GM18951 (cell line): Measurements from ENCODE around the gene MAPT.

Experiments
- POLR2A ChIP-seq: IDR thresholded peaks from 4 replicates; pipeline ENCODE4 v1.6.1; 2011; ENCODE audit warnings: mild to moderate bottlenecking; ENCODE audit not compliant: insufficient read length, insufficient read depth; ENCODE audit errors: extremely low read depth
- in situ Hi-C: fragments of 300-500 bp; cut with MboI; formaldehyde crosslinking; loops from one replicate; pipeline ENCODE4 v1.12.0; 2022; ENCODE audit warnings: low sequenced_read_pairs, mixed read lengths, inconsistent platforms; ENCODE audit not compliant: unreplicated experiment

MAPT gene

GRCh38 chr17:45962221-45962972 is 68.0 kb downstream of the MAPT start:
- no peak for TF ChIP-seq POLR2A
- in situ Hi-C loops = no loop called here

GRCh38 chr17:45963283-45963682 is 68.9 kb downstream of the MAPT start:
- TF ChIP-seq POLR2A = no peak

GRCh38 chr17:45963889-45964288 is 69.5 kb downstream of the MAPT start:
- in situ Hi-C loops = no loop called here
- TF ChIP-seq POLR2A = no peak

More at GRCh38 chr17:45963283-45963682, 68.9 kb downstream of the MAPT start:
- in situ Hi-C loops = no loop called here

- no peak for TF ChIP-seq POLR2A
- in situ Hi-C loops = no loop called here
These were observed 70.3 kb downstream of the MAPT start for GRCh38 chr17:45964634-45965033.

DNA sequence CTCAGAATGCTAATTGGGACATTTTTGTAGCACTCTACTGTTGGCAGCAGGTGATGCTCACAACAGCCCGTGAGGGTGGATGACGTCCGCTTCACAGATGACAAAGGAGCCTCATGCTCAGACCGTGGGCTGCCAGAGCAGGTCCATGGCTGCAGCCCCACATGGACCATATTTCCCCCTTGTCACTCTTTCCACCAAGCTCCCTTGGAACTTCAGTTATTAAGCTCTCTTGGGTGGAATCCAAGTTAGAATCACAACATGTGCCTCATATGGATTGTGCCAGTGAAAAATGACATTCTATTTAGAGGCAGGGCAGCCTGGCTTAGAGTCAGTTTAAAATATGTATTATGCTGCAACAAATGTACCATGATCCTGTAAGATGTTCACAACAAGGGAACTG is 71.5 kb downstream of the MAPT start:
- no peak for TF ChIP-seq POLR2A
- in situ Hi-C loops = no loop called here

- in situ Hi-C loops = no loop called here
- TF ChIP-seq POLR2A = no peak
These were observed 72.4 kb downstream of the MAPT start for GRCh38 chr17:45966606-45967280.

GRCh38 chr17:45967378-45967777 is 73.0 kb downstream of the MAPT start:
- TF ChIP-seq POLR2A = no peak
- in situ Hi-C loops = no loop called here

DNA sequence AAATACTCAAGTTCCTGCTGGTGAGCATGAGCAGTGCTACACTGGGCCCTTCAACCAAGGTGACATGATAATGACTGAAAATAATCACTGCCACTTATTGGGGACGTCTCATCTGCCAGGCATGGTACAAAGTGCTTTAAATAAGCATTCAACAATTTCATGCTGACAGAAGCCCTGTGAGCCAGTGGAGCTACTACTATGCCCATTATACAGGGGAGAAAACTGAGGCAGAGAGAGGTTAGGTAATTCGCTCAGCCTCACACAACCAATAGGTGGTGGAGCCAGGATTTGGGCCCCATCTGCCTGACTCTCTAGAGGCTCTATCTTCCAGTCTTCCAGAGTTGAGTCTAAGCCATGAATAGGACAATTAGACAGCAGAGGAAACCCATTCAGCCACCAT is 74.4 kb downstream of the MAPT start:
- TF ChIP-seq POLR2A = no peak

GRCh38 chr17:45969726-45970125 is 75.4 kb downstream of the MAPT start:
- no peak for TF ChIP-seq POLR2A
- in situ Hi-C loops = no loop called here

More for the DNA sequence above, 74.4 kb downstream of the MAPT start:
- in situ Hi-C loops = no loop called here

DNA sequence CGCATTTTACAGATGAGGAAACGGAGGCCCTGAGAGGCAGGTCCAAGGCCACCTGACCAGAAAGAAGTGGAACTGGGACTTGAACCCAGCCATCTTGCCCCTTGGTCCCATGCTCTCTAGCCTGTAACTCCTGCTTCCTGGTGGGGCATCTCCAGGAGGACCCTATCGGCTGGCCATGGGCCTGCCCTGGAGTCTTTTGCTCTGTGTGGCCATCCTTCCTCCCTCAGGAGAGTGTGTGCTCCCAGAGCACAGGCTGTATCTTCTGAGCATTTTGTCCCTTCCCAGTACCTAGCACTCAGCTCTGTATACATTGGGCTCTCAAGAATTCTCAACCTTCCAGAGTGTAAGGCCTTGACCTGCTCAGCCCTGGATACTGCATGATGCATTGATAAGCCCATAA is 76.3 kb downstream of the MAPT start:
- in situ Hi-C loops = no loop called here
- TF ChIP-seq POLR2A = no peak

GRCh38 chr17:45971698-45972141 is 77.4 kb downstream of the MAPT start:
- in situ Hi-C loops = no loop called here
- TF ChIP-seq POLR2A = no peak

DNA sequence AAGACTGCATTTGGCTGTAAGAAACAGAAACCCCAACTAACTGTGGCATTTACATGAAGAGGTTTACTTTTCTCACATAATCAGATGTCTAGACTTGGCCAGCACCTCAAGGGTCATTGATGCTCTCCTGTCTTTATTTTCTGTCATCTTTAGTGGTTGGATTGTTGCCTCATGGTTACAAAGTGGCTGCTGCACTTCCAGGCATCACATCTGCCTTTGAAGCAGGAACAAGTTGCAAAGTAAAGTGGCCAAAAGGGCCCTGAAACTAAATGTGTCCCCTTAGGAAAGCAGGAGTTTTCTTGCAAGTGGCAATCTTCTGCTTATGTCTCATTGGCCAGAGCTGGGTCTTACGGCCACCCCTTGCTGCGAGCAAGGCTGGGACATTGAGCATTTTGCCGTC is 78.2 kb downstream of the MAPT start:
- TF ChIP-seq POLR2A = no peak

GRCh38 chr17:45973099-45973780 is 78.9 kb downstream of the MAPT start:
- TF ChIP-seq POLR2A = no peak
- in situ Hi-C loops = no loop called here

More for the DNA sequence above, 78.2 kb downstream of the MAPT start:
- in situ Hi-C loops = no loop called here
